GM12878 (cell line): ENCODE data around the gene ARHGAP30. TPM values are rescaled to one million over a fixed set of nuclear protein-coding genes. Genes with fewer than 3 reads are reported as not detected.

ENCODE experiments used
- ATAC-seq: fragments of 200-7000 bp; cut with Tn5 transposase; 3 replicates; pipeline ENCODE4 v1.9.1; 2020; ENCODE audit warnings: mild to moderate bottlenecking, moderate library complexity
- BruUV-seq: library from RNA; stranded (reverse); fragments of 400-500 nt; replicated peaks from 2 replicates; lab custom pipeline; 2021; lab: Mats Ljungman, UMichigan
- CTCF ChIA-PET: fragments of 300-600 bp; sonication (Branson Sonifier 250); formaldehyde crosslinking; extraction: SDS; loops from one replicate; lab custom pipeline; 2021; ENCODE audit warnings: inconsistent platforms; lab: Yijun Ruan, JAX
- POLR2A ChIA-PET: fragments of 350-600 bp; formaldehyde crosslinking; extraction: SDS; loops from one replicate; lab custom pipeline; 2021; ENCODE audit warnings: inconsistent platforms; lab: Charles Lee
- RAD21 ChIA-PET: fragments of 300-600 bp; sonication (Branson Sonifier 250); formaldehyde crosslinking; loops from one replicate; lab custom pipeline; 2023; ENCODE audit warnings: antibody characterized with exemption; ENCODE audit not compliant: unreplicated experiment; lab: Charles Lee
- SMC1A ChIA-PET: fragments of 300-600 bp; sonication (Branson Sonifier 250); formaldehyde crosslinking; loops from one replicate; lab custom pipeline; 2023; ENCODE audit not compliant: unreplicated experiment, uncharacterized antibody; lab: Charles Lee
- DNase-seq: peaks from one replicate; pipeline ENCODE4 v3.0.0-alpha.2; 2011; ENCODE audit warnings: low read depth, low spot score
- FAIRE-seq: peaks from 3 replicates; lab custom pipeline; 2011; peaks lifted over from hg19 to GRCh38; lab: Jason Lieb, UNC
- H2AFZ ChIP-seq: 2 replicates; pipeline ENCODE4 v1.6.0; 2011; ENCODE audit warnings: low read depth, low read length, control low read depth; ENCODE audit not compliant: control insufficient read depth
- H3K27ac ChIP-seq: 2 replicates; pipeline ENCODE4 v1.5.1; 2011; ENCODE audit warnings: control low read depth; ENCODE audit not compliant: control insufficient read depth, insufficient read depth
- H3K27me3 ChIP-seq, 2 experiments: replicated peaks in 1 of 2; 2 replicates each; pipeline versions ENCODE4 v1.6.0 to v1.6.1; 2011; ENCODE audit warnings: low read length in 1 of 2; ENCODE audit not compliant: control insufficient read depth in 2 of 2, insufficient read depth in 2 of 2
- H3K36me3 ChIP-seq, 2 experiments: 2 replicates each; pipeline ENCODE4 v1.5.1; 2011; ENCODE audit warnings: low read length in 1 of 2; ENCODE audit not compliant: control insufficient read depth in 2 of 2, insufficient read depth in 2 of 2
- H3K4me1 ChIP-seq: 2 replicates; pipeline ENCODE4 v1.6.1; 2011; ENCODE audit warnings: mild to moderate bottlenecking, low read length, moderate library complexity, mixed read lengths; ENCODE audit not compliant: control insufficient read depth, insufficient read depth
- H3K4me2 ChIP-seq: 2 replicates; pipeline ENCODE4 v1.6.0; 2011; ENCODE audit warnings: control low read depth; ENCODE audit not compliant: control insufficient read depth, insufficient read depth
- H3K4me3 ChIP-seq: fragments of 200-600 bp; sonication (generic); 2 replicates; pipeline ENCODE4 v1.5.1; 2016
- H3K79me2 ChIP-seq: 2 replicates; pipeline ENCODE4 v1.6.0; 2011; ENCODE audit warnings: low read length; ENCODE audit not compliant: control insufficient read depth, insufficient read depth
- H3K9ac ChIP-seq: 2 replicates; pipeline ENCODE4 v1.8.0; 2011; ENCODE audit warnings: low read length, control low read depth, mixed read lengths; ENCODE audit not compliant: control insufficient read depth, insufficient read depth
- H3K9me3 ChIP-seq: replicated peaks from 3 replicates; pipeline ENCODE4 v1.5.1; 2011; ENCODE audit warnings: mild to moderate bottlenecking, low read length; ENCODE audit not compliant: control insufficient read depth, insufficient read depth
- H4K20me1 ChIP-seq: 2 replicates; pipeline ENCODE4 v1.6.0; 2011; ENCODE audit not compliant: control insufficient read depth, insufficient read depth
- CBFB ChIP-seq: IDR thresholded peaks from 2 replicates; pipeline ENCODE4 v1.6.1; 2016; ENCODE audit warnings: antibody characterized with exemption, low read depth
- GATAD2B ChIP-seq: fragments of 450-650 bp; conservative IDR thresholded peaks from 2 replicates; pipeline ENCODE4 v1.6.1; 2017; ENCODE audit warnings: low read depth, mild to moderate bottlenecking, moderate library complexity
- IKZF1 ChIP-seq: fragments of 450-650 bp; conservative IDR thresholded peaks from 2 replicates; pipeline ENCODE4 v1.6.1; 2017; ENCODE audit warnings: antibody characterized with exemption, mild to moderate bottlenecking
- JUND ChIP-seq: IDR thresholded peaks from 2 replicates; pipeline ENCODE4 v1.6.1; 2012; ENCODE audit warnings: low read depth, mild to moderate bottlenecking, low read length, improper control_type of control experiment, moderate library complexity
- MEF2B ChIP-seq: fragments of 450-650 bp; IDR thresholded peaks from 2 replicates; pipeline ENCODE4 v1.6.1; 2018; ENCODE audit warnings: mild to moderate bottlenecking, moderate library complexity; ENCODE audit not compliant: partially characterized antibody, poor library complexity, severe bottlenecking
- MTA3 ChIP-seq: IDR thresholded peaks from 2 replicates; pipeline ENCODE4 v1.6.1; 2012; ENCODE audit warnings: low read length, inconsistent platforms, borderline replicate concordance
- NR2C1 ChIP-seq: fragments of 450-650 bp; IDR thresholded peaks from 2 replicates; pipeline ENCODE4 v1.6.1; 2017; ENCODE audit warnings: antibody characterized with exemption, mild to moderate bottlenecking, moderate library complexity
- NR2F1 ChIP-seq: fragments of 450-650 bp; conservative IDR thresholded peaks from 2 replicates; pipeline ENCODE4 v1.6.1; 2017; ENCODE audit warnings: mild to moderate bottlenecking
- PAX5 ChIP-seq: IDR thresholded peaks from 2 replicates; pipeline ENCODE4 v1.6.1; 2011; ENCODE audit warnings: low read depth, low read length, borderline replicate concordance
- POLR2AphosphoS5 ChIP-seq: IDR thresholded peaks from 2 replicates; pipeline ENCODE4 v1.6.1; 2011; ENCODE audit warnings: mild to moderate bottlenecking, low read length, inconsistent platforms
- PRDM15 ChIP-seq: fragments of 450-650 bp; formaldehyde crosslinking; IDR thresholded peaks from 2 replicates; pipeline ENCODE4 v1.4.0; 2020; ENCODE audit warnings: mild to moderate bottlenecking, moderate library complexity
- RBBP5 ChIP-seq: fragments of 200-600 bp; sonication (generic); conservative IDR thresholded peaks from 2 replicates; pipeline ENCODE4 v1.6.1; 2016
- RELA ChIP-seq: fragments of 450-650 bp; IDR thresholded peaks from 2 replicates; pipeline ENCODE4 v1.8.0; 2014; ENCODE audit warnings: borderline replicate concordance; ENCODE audit not compliant: partially characterized antibody
- SRF ChIP-seq, 2 experiments: IDR thresholded peaks; 2 replicates each; pipeline ENCODE4 v1.6.1; 2011; ENCODE audit warnings: low read depth in 2 of 2, low read length in 2 of 2, mild to moderate bottlenecking in 1 of 2, moderate library complexity in 1 of 2
- TCF12 ChIP-seq: IDR thresholded peaks from 2 replicates; pipeline ENCODE4 v1.6.1; 2011; ENCODE audit warnings: low read depth, mild to moderate bottlenecking, low read length
- WGBS: methylation state at CpG from one replicate; pipeline ENCODE4 v1.1.6; 2016; ENCODE audit warnings: low lambda C conversion rate; ENCODE audit not compliant: insufficient replicate concordance, insufficient coverage; ENCODE audit errors: missing lambda C conversion rate; 5-methylcytosine and 5-hydroxymethylcytosine counted together
- in situ Hi-C: fragments of 300-500 bp; cut with MboI; formaldehyde crosslinking; loops from 9 replicates; pipeline ENCODE4 v1.14.3; 2018; ENCODE audit warnings: mixed read lengths
- intact Hi-C: fragments of 100-400 bp; cut with micrococcal nuclease; formaldehyde crosslinking; loops from one replicate; pipeline ENCODE4 v1.14.2; 2022; ENCODE audit not compliant: unreplicated experiment
- polyA plus RNA-seq, 11 experiments: library from polyadenylated mRNA; depleted of rRNA in 4 of 11; unstranded in 6 of 11; stranded (reverse) in 5 of 11; fragments of >200 nt; fragmentation: Nextera tagmentation in 4 of 11; fragmentation: Illumina TruSeq in 1 of 11; extraction: Ambion mirVana in 4 of 11; extraction: Trizol in 1 of 11; gene quantifications; 1 replicate in 1 of 11; 2 replicates in 10 of 11; pipeline versions ENCODE4 v1.2.1 to v1.2.3, GENCODE V29; 2011 to 2016; ENCODE audit warnings: inconsistent platforms in 2 of 11, missing spikeins in 2 of 11, low read depth in 1 of 11
- total RNA-seq, 4 experiments: library from RNA; depleted of rRNA in 3 of 4; stranded (reverse); fragments of >200 nt in 3 of 4; fragmentation: Illumina TruSeq in 1 of 4; extraction: Trizol in 1 of 4; gene quantifications; 2 replicates each; pipeline versions ENCODE4 v1.2.1 to v1.2.3, GENCODE V29; 2013 to 2021

Gene ARHGAP30
- total and polyA plus RNA-seq, 10 of the 15 experiments (the other 5 are each of a cell fraction or from before 2014, with no cell fraction given), result 12.9 to 143 (median 76.3) TPM

- TF ChIP-seq PRDM15 (CRISPR knock-in tag) (no peak), JUND (no peak)
- TF ChIP-seq, all 136 proteins: peak for 0
Measured at GRCh38 chr1:161088587-161089110, 19.0 kb upstream of the ARHGAP30 start (continued).

GRCh38 chr1:161086457-161086856 lies 16.8 kb upstream of the ARHGAP30 start:
- WGBS, result 43% methylated on average over 3 of the region's 4 CpGs
- POLR2A ChIA-PET, result no interaction called here
- Histone ChIP-seq H3K9me3 (no peaks in the 10 kb centered on the region), H3K27me3 (no peaks in the 10 kb centered on the region), H4K20me1 (no peaks in the 10 kb centered on the region), H3K4me1 (no peaks in the 10 kb centered on the region), H3K4me3 (no peak overlapping the region), H3K27ac (no peak overlapping the region), H3K4me2 (no peak overlapping the region), H3K36me3 (no peaks in the 10 kb centered on the region), H3K9ac (no peak overlapping the region), H3K79me2 (no peaks in the 10 kb centered on the region), H2AFZ (no peak overlapping the region)
- in situ Hi-C loops, result no loop called here
- FAIRE-seq (no peak), ATAC-seq (no peak), DNase-seq (no peak)
- RAD21 ChIA-PET, result interaction anchor here (0.9 kb wide), 1 partner anchor 382 kb away, joined by 3 read pairs; no protein-coding TSS in a partner anchor
- no TSS peak for BruUV-seq
- CTCF ChIA-PET, result interaction anchor here (0.9 to 1.2 kb wide), 2 partner anchors 15 to 66 kb away, joined by 3 to 6 read pairs; partner anchors contain the start of gene F11R
- intact Hi-C loops, result no loop called here
- SMC1A ChIA-PET, result interaction anchor here (1.0 to 2.7 kb wide), 2 partner anchors 10 to 17 kb away, joined by 3 to 8 read pairs; partner anchors contain the start of gene ARHGAP30
- TF ChIP-seq TCF12 (no peak), MEF2B (no peak), MTA3 (no peak), PAX5 (no peak), GATAD2B (no peak), CBFB (no peak), NR2F1 (no peak), RBBP5 (no peak), RELA (no peak), POLR2AphosphoS5 (no peak), IKZF1 (no peak), NR2C1 (no peak), SRF (IDR thresholded peaks at IDR 0.05; ENCODE audit: low read depth in 2 of 2, low read length in 2 of 2) (no peak)
